NCI-H1694 treated with DMSO at 0.1 percent for 48 hours (cell line): ENCODE results near the gene CDH12.
A peak's percentile ranks its signal among the peaks of the same experiment; 100 is the strongest.
"Not testable (repeated sequence)": the region's sequence is repeated elsewhere in the genome, so short reads cannot be mapped to it uniquely, and the experiment has no call there.

Experiments used
- DNase-seq: peaks from one replicate; lab custom pipeline; 2025; lab: John Stamatoyannopoulos, UW

CDH12 gene

DNA sequence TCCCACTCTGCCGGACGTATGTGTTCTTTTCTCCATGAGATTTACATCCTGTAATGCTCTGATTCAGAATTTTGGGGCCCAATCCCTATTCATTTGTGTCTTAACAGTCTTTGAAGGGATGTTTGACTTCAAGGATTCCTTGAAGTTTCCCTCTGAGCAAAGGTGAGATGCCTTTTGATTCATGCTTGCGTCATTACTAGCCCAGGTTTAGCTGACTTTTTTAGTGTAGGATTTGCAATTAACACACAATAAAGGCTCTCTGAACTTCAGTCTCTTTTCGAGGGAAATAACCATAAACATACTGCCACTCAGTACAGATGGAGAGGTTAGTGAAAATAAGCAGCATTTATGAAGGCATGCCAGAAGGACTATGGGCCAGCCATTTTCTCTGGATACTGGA is 842.3 kb downstream of the CDH12 start:
- DNase-seq: not testable (repeated sequence)

GRCh38 chr5:22001097-22001496 is 852.0 kb downstream of the CDH12 start:
- DNase-seq: not testable (repeated sequence)

DNA sequence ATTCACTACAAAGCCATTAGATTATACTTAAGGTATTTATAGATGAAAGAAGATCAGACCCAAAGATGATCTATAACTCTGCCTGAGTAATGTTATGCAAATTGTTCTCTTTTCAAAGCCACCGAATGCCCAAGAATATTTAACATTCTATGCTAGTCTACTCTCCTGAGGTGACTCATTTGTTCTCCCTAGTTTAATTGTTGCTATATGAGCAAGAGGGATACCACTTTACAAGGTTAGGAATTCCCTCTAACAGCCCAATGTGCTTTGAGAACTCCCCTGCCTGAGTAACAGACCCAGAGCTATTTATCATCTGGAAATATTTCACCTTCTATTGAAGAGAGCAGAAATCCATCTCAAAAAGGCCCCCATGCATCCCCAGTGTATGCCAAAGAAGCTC is 867.3 kb downstream of the CDH12 start:
- not testable (repeated sequence) for DNase-seq

GRCh38 chr5:21951571-21951970 is 901.6 kb downstream of the CDH12 start:
- not testable (repeated sequence) for DNase-seq

- DNase-seq: peak; percentile 59
These were observed 922.0 kb downstream of the CDH12 start for GRCh38 chr5:21931116-21931515.

DNA sequence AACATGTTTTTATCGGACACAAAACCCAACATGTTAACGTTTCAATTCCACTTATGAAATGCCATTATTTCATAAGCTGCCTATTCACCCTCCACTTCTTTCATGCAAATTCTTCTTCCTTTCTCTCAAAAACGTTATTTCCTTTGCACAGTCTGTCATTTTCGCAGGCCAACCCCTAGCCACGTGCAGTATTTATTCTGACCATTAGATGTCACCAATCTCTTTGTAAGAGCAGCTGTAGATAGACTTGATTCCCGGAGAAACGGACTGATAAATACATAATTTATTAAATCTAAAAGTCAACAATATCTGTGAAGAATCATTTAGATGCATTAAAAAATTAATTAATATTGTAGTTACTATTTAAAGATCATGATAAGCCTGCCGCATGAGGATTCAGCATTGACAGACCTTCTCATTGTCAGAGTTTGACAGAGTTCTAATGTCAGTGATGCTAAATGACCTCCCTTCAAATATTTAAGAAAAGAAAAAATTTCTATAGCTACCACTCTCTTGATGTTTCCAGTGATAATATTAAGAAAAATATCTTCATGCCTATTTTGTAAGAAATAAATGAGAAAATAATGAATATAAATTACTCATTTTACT is 933.6 kb downstream of the CDH12 start:
- DNase-seq: peak; percentile 80

DNA sequence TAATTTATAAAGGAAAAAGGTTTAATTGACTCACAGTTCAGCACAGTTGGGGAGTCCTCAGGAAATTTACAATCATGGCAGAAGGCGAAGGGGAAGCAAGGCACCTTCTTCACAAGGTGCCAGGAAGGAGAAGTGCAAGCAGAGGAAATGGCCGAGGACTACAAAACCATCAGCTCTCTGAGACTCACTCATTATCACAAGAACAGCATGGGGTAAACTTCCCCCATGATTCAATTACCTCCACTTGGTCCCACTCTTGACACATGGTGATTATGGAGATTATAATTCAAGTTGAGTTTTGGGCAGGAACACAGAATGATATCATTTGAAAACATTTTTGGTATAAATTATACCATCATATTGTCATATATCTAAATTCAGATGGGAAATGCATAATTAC is 934.7 kb downstream of the CDH12 start:
- no peak for DNase-seq

- no peak for DNase-seq
These were observed 942.4 kb downstream of the CDH12 start for GRCh38 chr5:21910731-21911130.

GRCh38 chr5:21895766-21896350 is 957.3 kb downstream of the CDH12 start:
- no peak for DNase-seq

GRCh38 chr5:21893161-21893560 is 960.0 kb downstream of the CDH12 start:
- DNase-seq: no peak

DNA sequence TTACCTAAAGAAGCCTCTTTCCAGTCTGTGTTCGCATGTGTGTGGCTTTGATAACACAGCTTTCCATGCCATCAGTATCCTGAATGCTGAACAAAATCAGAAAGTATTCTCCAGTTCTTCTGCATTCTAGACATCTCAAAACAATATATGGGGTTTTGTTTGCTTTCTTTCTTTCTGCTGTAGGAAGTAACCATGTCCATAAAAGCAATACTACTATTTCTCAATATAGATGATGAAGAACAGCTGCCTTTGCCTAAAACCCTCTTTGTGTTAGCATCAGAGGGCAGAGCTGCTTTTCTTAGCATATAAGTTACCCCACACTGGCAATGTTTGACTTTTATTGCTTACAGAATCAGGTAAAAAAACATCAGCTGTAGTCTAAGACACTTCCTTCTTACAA is 963.6 kb downstream of the CDH12 start:
- DNase-seq: no peak

DNA sequence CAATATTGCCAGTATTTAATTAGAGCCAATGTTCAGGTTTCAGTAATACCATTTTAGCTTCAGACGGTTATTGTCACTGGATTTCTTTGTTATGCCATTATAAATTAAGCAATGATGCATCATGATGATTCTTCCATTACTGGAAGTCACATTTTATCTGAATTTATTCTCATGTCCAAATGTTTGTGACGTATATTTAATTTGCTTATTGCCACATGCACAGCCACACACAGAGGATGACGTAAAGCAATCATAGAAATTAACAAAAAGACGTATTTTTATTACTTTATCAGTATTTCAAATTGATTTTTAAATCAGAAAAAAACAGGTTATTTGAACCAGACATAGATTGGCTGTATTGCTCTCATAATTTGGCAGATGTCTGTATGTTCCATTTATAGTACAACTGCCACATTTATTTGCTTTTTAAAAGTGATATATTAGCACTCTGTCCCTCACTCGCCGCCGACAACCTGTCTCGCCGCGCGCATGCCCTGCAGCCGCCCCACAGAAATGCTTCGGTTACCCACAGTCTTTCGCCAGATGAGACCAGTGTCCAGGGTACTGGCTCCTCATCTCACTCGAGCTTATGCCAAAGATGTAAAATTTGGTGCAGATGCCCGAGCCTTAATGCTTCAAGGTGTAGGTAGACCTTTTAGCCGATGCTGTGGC is 970.9 kb downstream of the CDH12 start:
- DNase-seq: no peak

GRCh38 chr5:21880164-21880563 is 973.0 kb downstream of the CDH12 start:
- no peak for DNase-seq

DNA sequence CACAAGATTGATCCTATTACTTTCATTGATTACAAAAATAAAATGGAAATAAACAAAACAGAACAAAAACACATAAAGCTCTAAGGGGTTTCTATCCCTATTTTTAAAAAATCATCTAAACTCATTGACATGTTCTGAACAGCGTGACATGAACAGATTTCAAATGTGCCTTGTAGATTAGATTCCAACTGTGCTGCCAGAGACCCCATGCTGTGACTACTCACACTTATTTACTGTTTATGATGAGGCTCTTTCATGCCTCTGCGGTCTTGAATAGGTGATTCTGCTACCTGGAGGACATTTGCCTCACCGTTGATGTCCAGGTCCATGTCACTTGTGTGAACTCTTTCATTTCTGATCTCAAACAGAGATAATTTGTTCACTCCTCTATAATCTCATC is 990.2 kb downstream of the CDH12 start:
- DNase-seq: no peak

DNA sequence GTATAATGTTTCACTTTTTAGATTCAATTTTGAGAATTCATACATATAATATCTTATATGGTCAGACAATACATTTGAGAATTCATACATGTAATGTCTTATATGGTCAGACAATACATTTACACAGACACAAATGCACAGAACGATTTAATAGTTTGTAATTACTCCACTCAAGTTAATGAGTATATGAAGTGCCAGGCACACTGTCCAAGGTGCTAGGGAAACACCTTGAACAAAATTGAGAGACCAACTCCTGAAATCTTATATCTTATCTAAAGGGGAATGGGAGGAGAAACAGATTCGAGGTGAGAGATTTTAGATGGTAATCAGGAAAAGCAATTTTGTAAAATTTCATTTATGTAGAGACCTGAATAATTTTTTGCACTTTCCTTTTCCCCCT is 994.7 kb downstream of the CDH12 start:
- DNase-seq: no peak

- DNase-seq: no peak
These were observed 996.2 kb downstream of the CDH12 start for GRCh38 chr5:21856987-21857386.

DNA sequence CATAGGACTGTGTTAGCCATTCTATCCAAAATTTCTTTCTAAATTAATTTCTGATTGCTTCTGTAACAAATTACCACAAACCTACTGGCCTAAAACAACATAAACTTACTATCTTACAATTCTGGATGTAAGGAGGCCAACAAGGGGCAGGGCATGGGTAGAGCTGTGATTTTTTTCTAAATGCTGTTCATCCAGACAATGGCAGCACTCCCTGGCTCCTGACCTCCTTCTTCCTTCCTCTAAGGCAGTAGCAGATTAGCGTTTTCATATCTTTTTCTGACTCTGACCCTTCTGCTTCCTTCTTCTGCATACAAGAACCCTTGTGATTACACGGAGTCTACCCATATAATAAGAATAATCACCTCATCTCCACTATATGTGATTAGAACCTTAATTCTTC is 1005.8 kb downstream of the CDH12 start:
- DNase-seq: no peak

DNA sequence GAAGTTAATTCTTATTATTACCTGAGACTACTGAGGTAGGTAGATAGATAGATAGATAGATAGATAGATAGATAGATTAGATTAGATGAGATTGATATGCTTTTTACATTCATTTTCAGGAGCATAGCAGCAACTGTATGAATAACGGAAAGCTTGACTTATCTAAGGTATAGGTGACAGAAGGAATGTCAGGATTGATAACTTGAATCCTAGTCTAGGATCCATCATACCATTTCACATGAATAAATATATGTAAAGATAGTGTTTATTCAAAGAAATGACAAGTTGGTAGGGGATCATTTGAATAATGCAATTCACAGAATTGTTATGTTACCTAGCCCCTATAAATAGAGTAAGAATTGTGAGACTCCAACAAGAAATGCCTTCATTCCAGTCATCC is 1008.2 kb downstream of the CDH12 start:
- DNase-seq: no peak

GRCh38 chr5:21834863-21835262 is 1018.3 kb downstream of the CDH12 start:
- DNase-seq: no peak

DNA sequence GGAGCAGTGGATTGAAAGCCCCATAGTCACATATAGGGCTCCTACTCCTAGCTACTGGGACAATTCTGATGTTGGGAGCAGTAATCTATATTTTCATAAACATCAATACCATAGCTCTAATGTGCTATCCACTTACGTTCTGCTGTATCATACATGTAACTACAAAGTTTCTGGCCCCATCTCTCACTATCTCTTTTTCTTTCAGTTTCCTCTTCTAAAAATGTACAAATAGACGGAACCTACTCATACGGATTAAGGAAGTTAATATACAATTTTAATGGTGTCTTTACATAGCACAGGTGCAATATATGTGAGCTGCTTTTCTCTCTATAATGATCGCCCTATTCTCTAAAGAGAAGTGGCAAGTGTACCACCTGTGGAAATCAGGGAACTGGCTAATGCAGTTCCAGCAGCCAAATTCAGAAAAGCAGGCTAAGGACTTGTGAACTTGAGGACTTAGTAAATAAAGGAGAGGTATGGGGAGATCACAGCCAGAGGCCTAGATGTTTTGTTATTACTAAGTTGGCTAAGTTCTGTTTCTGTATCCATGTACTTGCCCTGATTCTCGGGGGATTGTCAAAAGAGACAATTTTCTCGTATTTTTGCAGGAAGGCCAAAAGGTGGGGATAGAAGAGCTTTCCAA is 1021.9 kb downstream of the CDH12 start:
- no peak for DNase-seq

DNA sequence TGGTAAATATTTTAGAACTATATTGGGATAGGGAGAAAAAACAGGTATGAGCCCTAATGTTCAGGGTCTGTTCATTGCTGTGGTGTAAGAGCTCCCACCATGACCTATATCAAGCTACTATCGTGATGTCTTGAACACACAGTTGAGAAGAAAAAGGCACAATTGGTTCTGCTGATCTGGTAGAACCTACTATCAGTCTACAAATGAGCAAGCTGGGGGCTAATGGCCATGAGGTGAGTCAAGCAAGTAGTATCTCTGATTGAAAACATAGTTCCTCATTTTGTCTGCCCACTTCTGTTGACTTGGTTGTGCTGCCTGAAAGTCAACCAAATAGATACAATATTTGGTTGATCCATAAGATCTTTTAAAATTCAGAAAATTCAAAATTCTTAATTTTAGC is 1026.3 kb downstream of the CDH12 start:
- no peak for DNase-seq

GRCh38 chr5:21823588-21823987 is 1029.6 kb downstream of the CDH12 start:
- DNase-seq: no peak

DNA sequence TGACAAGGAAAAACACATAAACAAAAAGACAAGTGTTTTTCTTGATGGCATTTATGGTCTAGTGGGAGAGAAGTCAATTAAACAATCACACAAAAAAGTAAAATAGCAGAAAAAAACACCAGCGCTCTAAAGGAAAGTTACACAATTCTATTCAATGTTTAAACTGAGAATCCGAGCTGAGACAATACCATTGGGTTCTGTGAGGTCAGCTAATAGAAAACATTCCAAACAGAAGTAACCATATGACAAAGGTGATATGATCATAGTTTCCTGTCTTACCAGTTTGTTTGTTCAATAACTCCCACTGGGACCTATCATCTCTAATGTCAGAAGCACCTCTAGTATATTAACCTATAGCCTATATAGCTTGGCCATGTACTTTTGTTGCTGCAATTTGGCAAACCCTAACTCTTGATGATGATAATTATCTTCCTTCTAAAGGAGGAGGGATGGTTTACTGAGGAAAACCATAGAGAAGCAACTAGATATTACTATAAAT is 1030.0 kb downstream of the CDH12 start:
- DNase-seq: no peak
